Thoracic aorta (tissue), 2 donors: ENCODE results near the gene CDH22. TPM values are rescaled to one million over a fixed set of nuclear protein-coding genes. Genes with fewer than 3 reads are reported as not detected.

Experiments used
- ATAC-seq: fragments of 150-250 bp; one replicate; pipeline ENCODE4 v1.8.0; 2017; ENCODE audit warnings: low read depth; ENCODE audit not compliant: insufficient number of reproducible peaks, low FRiP score
- DNase-seq: peaks from one replicate; pipeline ENCODE4 v3.0.0-alpha.2; 2020; ENCODE audit warnings: low spot score
- H3K27ac ChIP-seq, 2 donors: fragments of 200-600 bp; sonication (generic); 1 replicate in 1 of 2; 2 replicates in 1 of 2; pipeline ENCODE4 v1.5.1; 2016; ENCODE audit warnings: mild to moderate bottlenecking in 2 of 2, moderate library complexity in 2 of 2
- H3K27me3 ChIP-seq: fragments of 200-600 bp; sonication (generic); replicated peaks from 2 replicates; pipeline ENCODE4 v1.6.0; 2016; ENCODE audit warnings: mild to moderate bottlenecking; ENCODE audit not compliant: insufficient read depth
- H3K36me3 ChIP-seq: fragments of 200-600 bp; sonication (generic); one replicate; pipeline ENCODE4 v1.5.1; 2016
- H3K4me1 ChIP-seq, 2 donors: fragments of 200-600 bp; sonication (generic); 1 replicate in 1 of 2; 2 replicates in 1 of 2; pipeline versions ENCODE4 v1.5.1 to v1.6.0; 2016; ENCODE audit warnings: low read depth in 2 of 2, mild to moderate bottlenecking in 1 of 2; ENCODE audit not compliant: control insufficient read depth in 1 of 2
- H3K4me3 ChIP-seq: fragments of 200-600 bp; sonication (generic); 2 replicates; pipeline ENCODE4 v1.5.1; 2016; ENCODE audit warnings: mild to moderate bottlenecking
- H3K9me3 ChIP-seq: fragments of 200-600 bp; sonication (generic); 2 replicates; pipeline ENCODE4 v1.5.1; 2016
- total RNA-seq, 2 donors: library from RNA; depleted of rRNA; stranded (reverse); fragments of >200 nt; gene quantifications; one replicate each; pipeline versions ENCODE4 v1.1.0 to v1.2.3, GENCODE V29; 2016
- TF ChIP-seq, protein P1 (sequence below): fragments of 200-600 bp; sonication (generic); IDR thresholded peaks from one replicate; pipeline ENCODE4 v1.5.1; 2019; ENCODE audit warnings: antibody characterized with exemption

Gene CDH22
- total RNA-seq, 2 donors from 2014 or later = not detected

DNA sequence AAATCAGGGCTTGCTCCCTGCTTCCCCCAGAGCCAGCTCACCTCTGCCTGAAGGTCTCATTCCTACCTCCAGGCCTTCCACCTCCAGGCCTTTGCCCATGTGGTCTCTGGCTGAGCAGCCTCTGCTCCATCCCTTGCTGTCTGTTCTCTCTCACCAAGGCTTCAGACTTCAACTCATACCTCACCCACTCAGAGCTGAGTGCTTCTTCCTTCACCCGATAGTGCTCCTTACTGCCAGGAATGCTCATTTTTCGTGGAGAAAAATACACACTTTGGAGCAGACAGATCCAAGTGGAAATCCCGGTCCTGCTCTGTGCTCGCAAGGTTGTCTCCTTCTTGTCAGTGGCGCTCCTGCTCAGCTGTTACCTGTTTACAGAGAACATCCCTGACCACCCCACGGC is 7.0 kb upstream of the CDH22 start:
- Histone ChIP-seq H3K4me3 (no peak overlapping the region), H3K27me3 (peaks cover 16% of the 10 kb centered on the region), H3K36me3 (no peaks in the 10 kb centered on the region), H3K4me1 (peaks cover 0 to 5% of the 10 kb centered on the region in 2 donors), H3K27ac (no peak overlapping the region), H3K9me3 (no peaks in the 10 kb centered on the region)
- TF ChIP-seq, protein P1, sequence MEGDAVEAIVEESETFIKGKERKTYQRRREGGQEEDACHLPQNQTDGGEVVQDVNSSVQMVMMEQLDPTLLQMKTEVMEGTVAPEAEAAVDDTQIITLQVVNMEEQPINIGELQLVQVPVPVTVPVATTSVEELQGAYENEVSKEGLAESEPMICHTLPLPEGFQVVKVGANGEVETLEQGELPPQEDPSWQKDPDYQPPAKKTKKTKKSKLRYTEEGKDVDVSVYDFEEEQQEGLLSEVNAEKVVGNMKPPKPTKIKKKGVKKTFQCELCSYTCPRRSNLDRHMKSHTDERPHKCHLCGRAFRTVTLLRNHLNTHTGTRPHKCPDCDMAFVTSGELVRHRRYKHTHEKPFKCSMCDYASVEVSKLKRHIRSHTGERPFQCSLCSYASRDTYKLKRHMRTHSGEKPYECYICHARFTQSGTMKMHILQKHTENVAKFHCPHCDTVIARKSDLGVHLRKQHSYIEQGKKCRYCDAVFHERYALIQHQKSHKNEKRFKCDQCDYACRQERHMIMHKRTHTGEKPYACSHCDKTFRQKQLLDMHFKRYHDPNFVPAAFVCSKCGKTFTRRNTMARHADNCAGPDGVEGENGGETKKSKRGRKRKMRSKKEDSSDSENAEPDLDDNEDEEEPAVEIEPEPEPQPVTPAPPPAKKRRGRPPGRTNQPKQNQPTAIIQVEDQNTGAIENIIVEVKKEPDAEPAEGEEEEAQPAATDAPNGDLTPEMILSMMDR = no peak
- ATAC-seq (no peak), DNase-seq (no peak)

DNA sequence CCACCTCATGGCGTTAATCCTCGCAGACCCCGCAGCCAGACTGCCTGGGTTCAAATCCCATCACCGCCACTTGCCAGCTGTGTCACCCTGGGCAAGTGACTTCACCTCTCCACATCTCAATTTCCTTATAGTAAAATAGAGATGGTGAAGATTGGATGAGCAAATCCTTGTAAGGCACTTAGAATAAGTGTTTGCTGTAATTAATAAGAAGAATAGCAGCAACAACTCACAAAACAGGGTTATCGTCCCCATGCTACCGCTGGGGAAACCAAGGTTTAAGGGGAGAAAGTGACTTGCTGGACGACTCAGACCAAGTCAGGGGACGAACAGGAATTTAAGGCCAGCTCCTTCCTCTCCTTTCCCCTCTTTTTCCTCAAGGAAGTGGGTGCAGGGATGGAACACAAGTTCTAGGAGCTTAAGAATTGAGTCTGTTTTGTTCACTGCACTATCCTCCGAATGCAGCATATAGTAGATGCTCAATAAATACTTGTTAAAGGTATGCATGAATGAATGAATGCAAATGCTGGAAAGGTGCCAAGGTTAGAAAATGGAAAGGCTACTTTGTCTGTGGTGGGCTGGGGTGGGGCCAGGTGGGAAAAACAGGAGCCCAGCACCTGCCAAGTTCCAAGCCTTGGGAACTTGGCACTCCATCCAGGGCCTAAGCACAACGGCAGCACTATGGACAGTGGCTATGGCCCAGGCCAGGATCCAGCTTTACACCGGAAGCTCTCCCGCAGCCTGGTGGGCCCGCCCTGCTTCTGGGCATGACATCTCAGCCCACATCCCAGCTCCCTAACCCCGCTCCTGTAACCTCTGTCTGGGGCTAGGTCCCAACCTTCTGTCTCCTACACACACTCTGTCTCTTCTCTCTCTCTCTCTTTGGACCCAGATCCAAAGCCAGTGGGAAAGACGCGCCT is 4.9 kb upstream of the CDH22 start:
- Histone ChIP-seq H3K27ac (no peak overlapping the region), H3K27me3 (peaks cover 16% of the 10 kb centered on the region), H3K4me3 (no peak overlapping the region), H3K9me3 (no peaks in the 10 kb centered on the region), H3K36me3 (no peaks in the 10 kb centered on the region), H3K4me1 (peaks cover 0 to 12% of the 10 kb centered on the region in 2 donors)
- DNase-seq = no peak
- no peak for ATAC-seq
- TF ChIP-seq, protein P1 = no peak

- no peak for DNase-seq
- TF ChIP-seq, protein P1 = no peak
- no peaks in the 10 kb centered on the region for H3K9me3 ChIP-seq
- peak overlapping the region; percentile 49 for H3K4me3 ChIP-seq
- ATAC-seq = no peak
- H3K27ac ChIP-seq = no peak overlapping the region
- H3K36me3 ChIP-seq = no peaks in the 10 kb centered on the region
- H3K4me1 ChIP-seq = peaks cover 0 to 21% of the 10 kb centered on the region in 2 donors
- H3K27me3 ChIP-seq = peaks cover 16% of the 10 kb centered on the region
Measured at GRCh38 chr20:46312075-46312944, 4.0 kb upstream of the CDH22 start.

- Histone ChIP-seq H3K27ac (no peak overlapping the region), H3K27me3 (peaks cover 16% of the 10 kb centered on the region), H3K36me3 (no peaks in the 10 kb centered on the region), H3K4me1 (peaks cover 0 to 22% of the 10 kb centered on the region in 2 donors), H3K4me3 (no peak overlapping the region), H3K9me3 (no peaks in the 10 kb centered on the region)
- DNase-seq (no peak), ATAC-seq (no peak)
- TF ChIP-seq, protein P1 = no peak
Measured at GRCh38 chr20:46311719-46312074, 3.4 kb upstream of the CDH22 start.
